ENCODE results near the gene DUS3L.

Gene DUS3L

GRCh38 chr19:5822181-5822844 is 31.4 kb upstream of the DUS3L start:
- DNase-seq (ENCODE audit: low spot score): no peak

GRCh38 chr19:5821521-5822180 is 30.7 kb upstream of the DUS3L start:
- no peak for DNase-seq (ENCODE audit: low spot score)

GRCh38 chr19:5820785-5821184 is 29.8 kb upstream of the DUS3L start:
- DNase-seq (ENCODE audit: low spot score): no peak

- no peak for DNase-seq (ENCODE audit: low spot score)
Measured at GRCh38 chr19:5818594-5818993, 27.6 kb upstream of the DUS3L start.

GRCh38 chr19:5817218-5817617 is 26.3 kb upstream of the DUS3L start:
- no peak for DNase-seq (ENCODE audit: low spot score)

- DNase-seq (ENCODE audit: low spot score): no peak
Measured at GRCh38 chr19:5814852-5815246, 23.9 kb upstream of the DUS3L start.

- DNase-seq (ENCODE audit: low spot score): no peak
Measured at GRCh38 chr19:5814123-5814851, 23.3 kb upstream of the DUS3L start.

GRCh38 chr19:5811117-5811516 is 20.2 kb upstream of the DUS3L start:
- DNase-seq (ENCODE audit: low spot score): no peak

- DNase-seq (ENCODE audit: low spot score): no peak
Measured at GRCh38 chr19:5809469-5809868, 18.5 kb upstream of the DUS3L start.

GRCh38 chr19:5809053-5809452 is 18.1 kb upstream of the DUS3L start:
- no peak for DNase-seq (ENCODE audit: low spot score)

- DNase-seq (ENCODE audit: low spot score): no peak
Measured at GRCh38 chr19:5808120-5808816, 17.3 kb upstream of the DUS3L start.

GRCh38 chr19:5806905-5807304 is 15.9 kb upstream of the DUS3L start:
- no peak for DNase-seq (ENCODE audit: low spot score)

- DNase-seq (ENCODE audit: low spot score): no peak
Measured at GRCh38 chr19:5806133-5806489, 15.1 kb upstream of the DUS3L start.

GRCh38 chr19:5805462-5806132 is 14.6 kb upstream of the DUS3L start:
- DNase-seq (ENCODE audit: low spot score): peak; percentile 90

- DNase-seq (ENCODE audit: low spot score): peak; percentile 89
Measured at GRCh38 chr19:5804516-5805461, 13.8 kb upstream of the DUS3L start, which contains the start of gene NRTN. NRTN (plus strand) TSS chr19:5805067; CDS start chr19:5824166, 19,099 bp downstream.

GRCh38 chr19:5803752-5804515 is 13.0 kb upstream of the DUS3L start:
- DNase-seq (ENCODE audit: low spot score): peak; percentile 96

GRCh38 chr19:5803441-5803751 is 12.4 kb upstream of the DUS3L start:
- no peak for DNase-seq (ENCODE audit: low spot score)

- DNase-seq (ENCODE audit: low spot score): peak; percentile 64
Measured at GRCh38 chr19:5801796-5802619, 11.0 kb upstream of the DUS3L start.
